H1 (cell line): ENCODE measurements around the gene SSPN. TPM values are rescaled to one million over a fixed set of nuclear protein-coding genes. Genes with fewer than 3 reads are reported as not detected.

ENCODE experiments used
- SP1 ChIP-seq: IDR thresholded peaks from 2 replicates; pipeline ENCODE4 v1.6.1; 2011; ENCODE audit warnings: low read depth, low read length
- TEAD4 ChIP-seq: IDR thresholded peaks from 2 replicates; pipeline ENCODE4 v1.6.1; 2012; ENCODE audit warnings: low read depth, low read length, inconsistent platforms, mixed read lengths
- polyA plus RNA-seq, 7 experiments: library from polyadenylated mRNA; depleted of rRNA in 3 of 7; stranded (reverse) in 5 of 7; unstranded in 2 of 7; fragments of >200 nt in 5 of 7; fragments of 200-250 nt in 2 of 7; gene quantifications; 1 replicate in 5 of 7; 2 replicates in 1 of 7; 4 replicates in 1 of 7; pipeline versions ENCODE4 v1.2.1 to v1.2.3, GENCODE V29; 2011 to 2013; ENCODE audit warnings: missing spikeins in 2 of 7, mixed read lengths in 2 of 7
- total RNA-seq: library from RNA; stranded (reverse); fragmentation: NEBNext Ultra II Directional; extraction: Animal tissue kit (Norgen Biotek cat#: 25700); gene quantifications from 2 replicates; pipeline ENCODE4 v1.2.1, GENCODE V29; 2021

The SSPN gene
- total and polyA plus RNA-seq, 2 of the 8 experiments (the other 6 are each of a cell fraction or from before 2014, with no cell fraction given), result 0.86 to 1.8 TPM

GRCh38 chr12:26205298-26205697, 9.9 kb downstream of the SSPN start (continued):
- TF ChIP-seq SP1, result no peak
- no peak for TF ChIP-seq TEAD4
